ENCODE results near the gene LY6G5B. TPM values are rescaled to one million over a fixed set of nuclear protein-coding genes. Genes with fewer than 3 reads are reported as not detected.

The LY6G5B gene
- total RNA-seq, 1 donor, result 9.8 TPM

DNA sequence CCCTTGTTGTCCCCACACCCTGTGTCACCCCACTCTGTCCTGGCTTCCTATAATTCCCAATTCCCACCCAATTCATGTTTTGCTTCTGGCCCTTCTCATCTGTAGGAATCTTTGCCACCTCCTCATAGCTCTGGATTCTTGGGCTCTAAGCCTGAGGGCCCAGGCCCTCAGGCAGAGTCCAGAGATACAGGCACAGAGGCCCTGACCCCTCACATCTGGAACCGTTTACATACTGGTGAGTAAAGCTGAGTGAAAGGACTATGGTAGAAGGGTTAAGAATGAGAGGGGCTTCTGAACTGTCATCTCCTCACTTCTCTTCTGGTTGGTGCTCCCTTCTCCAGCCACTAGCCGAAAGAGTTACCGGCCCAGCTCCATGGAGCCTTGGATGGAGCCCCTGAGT, 35.6 kb upstream of the LY6G5B start:
- H3K27me3 ChIP-seq (ENCODE audit: insufficient read depth, low read length), result no peaks in the 10 kb centered on the region
- no peaks in the 10 kb centered on the region for H3K9me3 ChIP-seq (ENCODE audit: low read depth, low read length)
- H3K4me3 ChIP-seq (ENCODE audit: low read length), result no peak overlapping the region

GRCh38 chr6:31634969-31635575, 34.7 kb upstream of the LY6G5B start:
- H3K4me1 ChIP-seq (ENCODE audit: insufficient read depth, low read length), result no peaks in the 10 kb centered on the region
- H3K4me3 ChIP-seq (ENCODE audit: low read length), result no peak overlapping the region
- no peaks in the 10 kb centered on the region for H3K9me3 ChIP-seq (ENCODE audit: low read depth, low read length)
- H3K27me3 ChIP-seq (ENCODE audit: insufficient read depth, low read length), result no peaks in the 10 kb centered on the region

More for the DNA sequence above, 35.6 kb upstream of the LY6G5B start:
- no peaks in the 10 kb centered on the region for H3K4me1 ChIP-seq (ENCODE audit: insufficient read depth, low read length)

- H3K4me1 ChIP-seq (ENCODE audit: insufficient read depth, low read length), result no peaks in the 10 kb centered on the region
- no peak overlapping the region for H3K4me3 ChIP-seq (ENCODE audit: low read length)
- no peaks in the 10 kb centered on the region for H3K9me3 ChIP-seq (ENCODE audit: low read depth, low read length)
- no peaks in the 10 kb centered on the region for H3K27me3 ChIP-seq (ENCODE audit: insufficient read depth, low read length)
Observed at GRCh38 chr6:31636698-31637596, 32.8 kb upstream of the LY6G5B start.

- no peaks in the 10 kb centered on the region for H3K9me3 ChIP-seq (ENCODE audit: low read depth, low read length)
- H3K4me3 ChIP-seq (ENCODE audit: low read length), result no peak overlapping the region
- H3K27me3 ChIP-seq (ENCODE audit: insufficient read depth, low read length), result no peaks in the 10 kb centered on the region
- H3K4me1 ChIP-seq (ENCODE audit: insufficient read depth, low read length), result no peaks in the 10 kb centered on the region
Observed at GRCh38 chr6:31639043-31639442, 30.7 kb upstream of the LY6G5B start.

GRCh38 chr6:31639449-31639861, 30.3 kb upstream of the LY6G5B start:
- Histone ChIP-seq H3K4me3 (ENCODE audit: low read length) (no peak overlapping the region), H3K9me3 (ENCODE audit: low read depth, low read length) (no peaks in the 10 kb centered on the region), H3K27me3 (ENCODE audit: insufficient read depth, low read length) (no peaks in the 10 kb centered on the region), H3K4me1 (ENCODE audit: insufficient read depth, low read length) (no peaks in the 10 kb centered on the region)

DNA sequence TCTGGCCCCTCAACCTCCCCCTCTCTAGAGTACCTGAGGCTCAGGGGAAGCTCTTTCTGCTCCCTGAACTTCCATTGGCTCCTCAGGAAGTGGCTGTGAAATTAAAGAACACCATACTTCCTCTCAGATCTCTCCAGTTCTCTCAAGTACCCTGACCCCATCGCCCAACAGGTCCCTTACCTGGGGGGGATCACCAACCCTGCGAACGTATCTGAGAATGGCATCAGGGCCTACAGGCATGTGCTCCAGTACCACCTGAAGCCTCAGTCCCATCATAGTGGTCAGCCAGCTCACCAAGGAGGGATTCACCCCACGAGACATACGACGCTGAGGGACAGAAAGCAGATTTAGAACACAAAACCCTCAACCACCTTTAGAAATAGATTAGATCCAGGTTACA, 29.2 kb upstream of the LY6G5B start:
- Histone ChIP-seq H3K9me3 (ENCODE audit: low read depth, low read length) (no peaks in the 10 kb centered on the region), H3K4me3 (ENCODE audit: low read length) (no peak overlapping the region), H3K4me1 (ENCODE audit: insufficient read depth, low read length) (no peaks in the 10 kb centered on the region), H3K27me3 (ENCODE audit: insufficient read depth, low read length) (no peaks in the 10 kb centered on the region)

- H3K9me3 ChIP-seq (ENCODE audit: low read depth, low read length), result no peaks in the 10 kb centered on the region
- no peaks in the 10 kb centered on the region for H3K4me1 ChIP-seq (ENCODE audit: insufficient read depth, low read length)
- no peaks in the 10 kb centered on the region for H3K27me3 ChIP-seq (ENCODE audit: insufficient read depth, low read length)
- H3K4me3 ChIP-seq (ENCODE audit: low read length), result no peak overlapping the region
Observed at GRCh38 chr6:31641370-31641769, 28.4 kb upstream of the LY6G5B start.

GRCh38 chr6:31642798-31643570, 26.8 kb upstream of the LY6G5B start:
- Histone ChIP-seq H3K9me3 (ENCODE audit: low read depth, low read length) (no peaks in the 10 kb centered on the region), H3K4me1 (ENCODE audit: insufficient read depth, low read length) (no peaks in the 10 kb centered on the region), H3K27me3 (ENCODE audit: insufficient read depth, low read length) (no peaks in the 10 kb centered on the region), H3K4me3 (ENCODE audit: low read length) (no peak overlapping the region)

- Histone ChIP-seq H3K9me3 (ENCODE audit: low read depth, low read length) (no peaks in the 10 kb centered on the region), H3K4me1 (ENCODE audit: insufficient read depth, low read length) (no peaks in the 10 kb centered on the region), H3K4me3 (ENCODE audit: low read length) (no peak overlapping the region), H3K27me3 (ENCODE audit: insufficient read depth, low read length) (no peaks in the 10 kb centered on the region)
Observed at GRCh38 chr6:31643818-31644454, 25.8 kb upstream of the LY6G5B start.

DNA sequence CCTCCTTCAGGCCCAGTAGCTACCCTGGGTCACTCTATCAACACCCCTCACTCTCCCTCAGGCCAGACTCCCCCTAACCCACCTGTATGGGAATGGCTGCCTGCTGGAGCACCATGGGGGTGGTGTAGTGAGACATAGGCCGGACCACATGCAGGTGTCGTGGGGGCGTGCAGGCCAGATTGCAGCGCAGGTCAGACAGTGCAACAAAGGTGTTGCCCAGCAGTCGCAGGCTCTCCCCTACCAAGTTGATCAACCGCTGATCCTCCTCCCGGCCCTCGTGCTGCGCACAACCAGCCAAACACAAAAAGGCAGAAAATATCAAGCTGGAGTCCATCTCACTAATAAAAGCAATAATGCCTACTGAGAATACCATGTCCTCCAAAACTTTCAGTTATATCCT, 24.5 kb upstream of the LY6G5B start:
- Histone ChIP-seq H3K9me3 (ENCODE audit: low read depth, low read length) (no peaks in the 10 kb centered on the region), H3K4me1 (ENCODE audit: insufficient read depth, low read length) (peaks cover 3% of the 10 kb centered on the region), H3K4me3 (ENCODE audit: low read length) (no peak overlapping the region), H3K27me3 (ENCODE audit: insufficient read depth, low read length) (no peaks in the 10 kb centered on the region)

GRCh38 chr6:31651602-31652191, 18.1 kb upstream of the LY6G5B start:
- Histone ChIP-seq H3K27me3 (ENCODE audit: insufficient read depth, low read length) (no peaks in the 10 kb centered on the region), H3K4me1 (ENCODE audit: insufficient read depth, low read length) (peaks cover 25% of the 10 kb centered on the region), H3K4me3 (ENCODE audit: low read length) (peak overlapping the region; percentile 92), H3K9me3 (ENCODE audit: low read depth, low read length) (no peaks in the 10 kb centered on the region)

DNA sequence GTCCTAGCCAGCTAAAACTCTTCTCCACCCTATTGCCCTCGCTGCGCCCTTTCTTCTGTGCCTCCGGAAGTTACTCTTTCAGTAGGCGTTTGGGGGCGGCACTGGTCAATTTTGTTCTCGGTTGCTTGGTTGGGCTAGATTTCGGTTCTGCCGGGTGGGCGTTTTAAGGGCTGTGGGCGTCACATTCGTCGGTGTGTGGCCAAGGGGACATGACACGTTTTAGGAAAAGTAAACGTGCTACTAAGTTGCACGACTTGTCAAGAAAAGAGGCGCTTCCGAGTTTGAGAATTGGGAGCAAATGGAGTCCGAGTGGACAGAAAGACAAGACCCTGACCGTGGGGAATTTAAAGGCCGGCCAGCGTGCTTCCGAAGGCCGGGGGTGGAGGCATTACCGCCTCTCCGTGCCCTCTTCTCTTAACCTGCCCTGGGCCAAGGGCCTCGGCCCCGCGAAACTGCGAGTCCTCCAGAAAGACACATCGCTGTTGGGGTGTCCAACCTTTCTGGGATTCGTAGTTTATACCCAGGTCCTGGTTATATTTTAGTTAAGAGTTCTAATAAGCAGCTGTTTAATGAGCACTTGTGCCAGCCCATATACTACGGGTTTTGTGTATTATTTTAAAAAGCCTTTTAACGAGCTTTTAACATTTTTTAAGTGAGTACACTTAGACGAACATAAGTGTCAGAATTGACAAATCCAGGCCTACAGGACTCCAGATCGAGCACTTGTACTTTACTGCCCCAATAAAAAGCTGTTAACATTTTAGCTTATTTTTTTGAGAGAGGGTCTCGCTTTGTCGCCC, 16.7 kb upstream of the LY6G5B start:
- H3K27me3 ChIP-seq (ENCODE audit: insufficient read depth, low read length), result no peaks in the 10 kb centered on the region
- H3K9me3 ChIP-seq (ENCODE audit: low read depth, low read length), result no peaks in the 10 kb centered on the region
- peaks cover 35% of the 10 kb centered on the region for H3K4me1 ChIP-seq (ENCODE audit: insufficient read depth, low read length)
- H3K4me3 ChIP-seq (ENCODE audit: low read length), result peak overlapping the region; percentile 92

GRCh38 chr6:31654574-31655348, 15.0 kb upstream of the LY6G5B start:
- Histone ChIP-seq H3K9me3 (ENCODE audit: low read depth, low read length) (no peaks in the 10 kb centered on the region), H3K27me3 (ENCODE audit: insufficient read depth, low read length) (no peaks in the 10 kb centered on the region), H3K4me1 (ENCODE audit: insufficient read depth, low read length) (peaks cover 52% of the 10 kb centered on the region), H3K4me3 (ENCODE audit: low read length) (no peak overlapping the region)
